ENCODE results near the gene NAA50.

GRCh38 chr3:113719294-113719693 lies 26.8 kb downstream of the NAA50 start:
- TF ChIP-seq CTCF (IDR thresholded peaks at IDR 0.05) (no peak), POLR2A (IDR thresholded peaks at IDR 0.05) (no peak)
